Glutamatergic neuron (in vitro differentiated cells): ENCODE measurements around the gene CMTR2. TPM values are rescaled to one million over a fixed set of nuclear protein-coding genes. Genes with fewer than 3 reads are reported as not detected.

ENCODE experiments used
- DNase-seq: peaks from one replicate; pipeline ENCODE4 v3.0.0; 2022
- H3K27ac Mint-ChIP-seq: one replicate; pipeline ENCODE4 v1.8.0; 2020; ENCODE audit warnings: mild to moderate bottlenecking, mixed read lengths, inconsistent platforms; ENCODE audit not compliant: unreplicated experiment
- H3K27me3 Mint-ChIP-seq: one replicate; pipeline ENCODE4 v1.8.0; 2020; ENCODE audit warnings: mild to moderate bottlenecking, moderate library complexity, mixed read lengths, inconsistent platforms; ENCODE audit not compliant: unreplicated experiment
- H3K36me3 Mint-ChIP-seq: one replicate; pipeline ENCODE4 v1.8.0; 2020; ENCODE audit warnings: mild to moderate bottlenecking, mixed read lengths, inconsistent platforms; ENCODE audit not compliant: unreplicated experiment
- H3K4me1 Mint-ChIP-seq: one replicate; pipeline ENCODE4 v1.8.0; 2020; ENCODE audit warnings: mild to moderate bottlenecking, low read depth, mixed read lengths, inconsistent platforms; ENCODE audit not compliant: unreplicated experiment
- H3K4me3 Mint-ChIP-seq: one replicate; pipeline ENCODE4 v1.8.0; 2020; ENCODE audit warnings: mild to moderate bottlenecking, mixed read lengths, inconsistent platforms; ENCODE audit not compliant: unreplicated experiment
- H3K9me3 Mint-ChIP-seq: one replicate; pipeline ENCODE4 v1.8.0; 2020; ENCODE audit warnings: mild to moderate bottlenecking, moderate library complexity, mixed read lengths, inconsistent platforms; ENCODE audit not compliant: unreplicated experiment
- CTCF ChIP-seq: fragments of 200-600 bp; sonication (generic); IDR thresholded peaks from one replicate; pipeline ENCODE4 v1.5.0; 2021; ENCODE audit not compliant: partially characterized antibody, unreplicated experiment
- total RNA-seq: library from RNA; stranded (reverse); fragmentation: NEBNext Ultra II Directional; extraction: Animal tissue kit (Norgen Biotek cat#: 25700); gene quantifications from one replicate; pipeline ENCODE4 v1.2.1, GENCODE V29; 2021; ENCODE audit not compliant: unreplicated experiment

The CMTR2 gene
- total RNA-seq, 1 donor from 2014 or later = 14.7 TPM

GRCh38 chr16:71262391-71262790 lies 26.8 kb downstream of the CMTR2 start:
- TF ChIP-seq CTCF = no peak
- DNase-seq = no peak
- Mint-ChIP-seq H3K9me3 (no peaks in the 10 kb centered on the region), H3K27ac (no peak overlapping the region), H3K4me3 (no peak overlapping the region), H3K36me3 (no peaks in the 10 kb centered on the region), H3K4me1 (peaks cover 4% of the 10 kb centered on the region), H3K27me3 (no peaks in the 10 kb centered on the region)

- no peaks in the 10 kb centered on the region for H3K9me3 Mint-ChIP-seq
- no peaks in the 10 kb centered on the region for H3K36me3 Mint-ChIP-seq
- H3K4me1 Mint-ChIP-seq = peaks cover 10% of the 10 kb centered on the region
- DNase-seq = no peak
- TF ChIP-seq CTCF = no peak
- no peak overlapping the region for H3K27ac Mint-ChIP-seq
- no peaks in the 10 kb centered on the region for H3K27me3 Mint-ChIP-seq
- no peak overlapping the region for H3K4me3 Mint-ChIP-seq
Measured at GRCh38 chr16:71260995-71261394, 28.2 kb downstream of the CMTR2 start.

GRCh38 chr16:71259086-71259485 lies 30.1 kb downstream of the CMTR2 start:
- Mint-ChIP-seq H3K4me3 (no peak overlapping the region), H3K27me3 (no peaks in the 10 kb centered on the region), H3K9me3 (peaks cover 6% of the 10 kb centered on the region), H3K4me1 (peaks cover 21% of the 10 kb centered on the region), H3K27ac (no peak overlapping the region), H3K36me3 (no peaks in the 10 kb centered on the region)
- TF ChIP-seq CTCF = no peak
- DNase-seq = no peak

- no peak for DNase-seq
- Mint-ChIP-seq H3K4me1 (peaks cover 21% of the 10 kb centered on the region), H3K27me3 (no peaks in the 10 kb centered on the region), H3K27ac (no peak overlapping the region), H3K9me3 (peaks cover 6% of the 10 kb centered on the region), H3K4me3 (no peak overlapping the region), H3K36me3 (no peaks in the 10 kb centered on the region)
- TF ChIP-seq CTCF = no peak
Measured at GRCh38 chr16:71258372-71258771, 30.8 kb downstream of the CMTR2 start.

- Mint-ChIP-seq H3K27ac (no peak overlapping the region), H3K4me3 (no peak overlapping the region), H3K4me1 (peaks cover 21% of the 10 kb centered on the region), H3K9me3 (peaks cover 6% of the 10 kb centered on the region), H3K27me3 (peaks cover 1% of the 10 kb centered on the region), H3K36me3 (no peaks in the 10 kb centered on the region)
- no peak for TF ChIP-seq CTCF
- no peak for DNase-seq
Measured at GRCh38 chr16:71257768-71258167, 31.4 kb downstream of the CMTR2 start.
